Mesenchymal stem cell (in vitro differentiated cells and primary cell): ENCODE results near the gene TRAF3IP1.

ENCODE experiments used
- DNase-seq: peaks from one replicate; pipeline ENCODE4 v3.0.0-alpha.2; 2013
- H2AFZ ChIP-seq: one replicate; pipeline ENCODE4 v1.6.1; 2013; ENCODE audit warnings: low read depth, mild to moderate bottlenecking, control low read depth, inconsistent platforms, low read length, moderate library complexity
- H2AK5ac ChIP-seq: 2 replicates; pipeline ENCODE4 v1.6.1; 2013; ENCODE audit warnings: low read length, moderate library complexity, mild to moderate bottlenecking, inconsistent platforms; ENCODE audit not compliant: severe bottlenecking
- H2BK120ac ChIP-seq: one replicate; pipeline ENCODE4 v1.6.1; 2013; ENCODE audit warnings: low read depth, mild to moderate bottlenecking, inconsistent platforms, low read length, moderate library complexity
- H2BK12ac ChIP-seq, 2 experiments: one replicate each; pipeline ENCODE4 v1.6.1; 2013; ENCODE audit warnings: inconsistent platforms in 2 of 2, low read length in 2 of 2, mild to moderate bottlenecking in 2 of 2, moderate library complexity in 2 of 2, control low read depth in 1 of 2
- H2BK15ac ChIP-seq: one replicate; pipeline ENCODE4 v1.6.1; 2013; ENCODE audit warnings: mild to moderate bottlenecking, low read depth, inconsistent platforms; ENCODE audit not compliant: poor library complexity, severe bottlenecking
- H2BK5ac ChIP-seq: 2 replicates; pipeline ENCODE4 v1.6.1; 2013; ENCODE audit warnings: low read depth, mild to moderate bottlenecking, low read length, control low read depth, inconsistent platforms; ENCODE audit not compliant: poor library complexity, severe bottlenecking
- H3K14ac ChIP-seq, 2 experiments: one replicate each; pipeline ENCODE4 v1.6.1; 2013; ENCODE audit warnings: inconsistent platforms in 2 of 2, low read length in 2 of 2, control low read depth in 1 of 2, mild to moderate bottlenecking in 1 of 2, moderate library complexity in 1 of 2
- H3K18ac ChIP-seq, 2 experiments: one replicate each; pipeline ENCODE4 v1.6.1; 2013; ENCODE audit warnings: inconsistent platforms in 2 of 2, low read length in 2 of 2, control low read depth in 1 of 2, low read depth in 1 of 2, mild to moderate bottlenecking in 1 of 2
- H3K23ac ChIP-seq, 2 experiments: one replicate each; pipeline ENCODE4 v1.6.1; 2013; ENCODE audit warnings: inconsistent platforms in 2 of 2, low read length in 2 of 2, mild to moderate bottlenecking in 2 of 2, moderate library complexity in 2 of 2, control low read depth in 1 of 2
- H3K27ac ChIP-seq: 2 replicates; pipeline ENCODE4 v1.5.1; 2013; ENCODE audit warnings: mild to moderate bottlenecking, moderate library complexity, low read length, control low read depth, inconsistent platforms; ENCODE audit not compliant: poor library complexity, severe bottlenecking
- H3K27me3 ChIP-seq, 2 experiments: 2 replicates each; pipeline versions ENCODE4 v1.6.1 to v1.7.0; 2013; ENCODE audit warnings: low read length in 2 of 2, mild to moderate bottlenecking in 2 of 2, moderate library complexity in 2 of 2, control low read depth in 1 of 2, inconsistent platforms in 1 of 2; ENCODE audit not compliant: control insufficient read depth in 1 of 2, insufficient read depth in 1 of 2
- H3K36me3 ChIP-seq, 2 experiments: 2 replicates each; pipeline versions ENCODE4 v1.6.1 to v1.7.0; 2013; ENCODE audit warnings: low read length in 2 of 2, control low read depth in 1 of 2, inconsistent platforms in 1 of 2, low read depth in 1 of 2, mild to moderate bottlenecking in 1 of 2; ENCODE audit not compliant: insufficient read depth in 2 of 2, control insufficient read depth in 1 of 2
- H3K4ac ChIP-seq, 2 experiments: one replicate each; pipeline ENCODE4 v1.6.1; 2013; ENCODE audit warnings: inconsistent platforms in 2 of 2, low read length in 2 of 2, mild to moderate bottlenecking in 2 of 2, moderate library complexity in 2 of 2, control low read depth in 1 of 2, low read depth in 1 of 2
- H3K4me1 ChIP-seq: 2 replicates; pipeline ENCODE4 v1.6.1; 2013; ENCODE audit warnings: low read depth, low read length, control low read depth; ENCODE audit not compliant: control insufficient read depth, insufficient read depth
- H3K4me2 ChIP-seq: 2 replicates; pipeline ENCODE4 v1.6.1; 2013; ENCODE audit warnings: low read length, mild to moderate bottlenecking, inconsistent platforms; ENCODE audit not compliant: poor library complexity, severe bottlenecking
- H3K4me3 ChIP-seq, 2 experiments: 2 replicates each; pipeline versions ENCODE4 v1.5.1 to v1.7.0; 2013; ENCODE audit warnings: low read length in 2 of 2, mild to moderate bottlenecking in 2 of 2, control low read depth in 1 of 2, low read depth in 1 of 2; ENCODE audit not compliant: insufficient read depth in 1 of 2
- H3K79me1 ChIP-seq: replicated peaks from 2 replicates; pipeline ENCODE4 v1.6.1; 2013; ENCODE audit warnings: mild to moderate bottlenecking, control low read depth, low read length, inconsistent platforms; ENCODE audit not compliant: poor library complexity, severe bottlenecking
- H3K9ac ChIP-seq: 2 replicates; pipeline ENCODE4 v1.7.0; 2013; ENCODE audit warnings: mild to moderate bottlenecking, low read length, moderate library complexity
- H3K9me3 ChIP-seq: 2 replicates; pipeline ENCODE4 v1.7.0; 2013; ENCODE audit warnings: mild to moderate bottlenecking, low read length; ENCODE audit not compliant: control insufficient read depth
- H4K8ac ChIP-seq: one replicate; pipeline ENCODE4 v1.6.1; 2013; ENCODE audit warnings: inconsistent platforms, mild to moderate bottlenecking, low read length, moderate library complexity
- H4K91ac ChIP-seq: one replicate; pipeline ENCODE4 v1.6.1; 2013; ENCODE audit warnings: mild to moderate bottlenecking, low read length, inconsistent platforms
- WGBS: methylation state at CpG from one replicate; pipeline ENCODE4 v1.1.7; 2013; ENCODE audit warnings: mixed read lengths; 5-methylcytosine and 5-hydroxymethylcytosine counted together

The TRAF3IP1 gene

DNA sequence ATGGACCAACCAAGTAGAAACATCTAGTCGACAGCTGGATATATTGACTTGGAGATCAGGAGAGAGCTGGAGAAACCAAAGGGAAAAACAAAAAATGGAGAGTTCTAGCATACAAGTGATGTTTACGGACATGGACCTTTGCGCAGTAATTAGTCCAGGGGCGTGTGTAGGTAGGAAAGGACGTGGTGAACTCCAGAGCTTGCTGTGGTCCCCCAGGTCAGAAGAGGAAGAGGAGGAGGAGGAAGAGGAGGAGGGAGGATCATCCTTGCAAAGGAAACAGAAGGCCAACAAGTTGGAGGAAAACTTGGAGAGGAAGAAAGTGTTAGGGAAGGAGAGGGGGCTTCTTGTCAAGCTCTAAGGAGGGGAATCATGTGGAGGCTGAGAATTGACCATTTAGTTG lies 17.5 kb downstream of the TRAF3IP1 start:
- H3K79me1 ChIP-seq: peaks cover 27% of the 10 kb centered on the region
- H3K23ac ChIP-seq: no peak overlapping the region
- no peak overlapping the region for H2AFZ ChIP-seq
- no peak overlapping the region for H3K4me3 ChIP-seq
- no peak overlapping the region for H3K4ac ChIP-seq
- H3K4me2 ChIP-seq: no peak overlapping the region
- no peak overlapping the region for H2BK15ac ChIP-seq
- no peak overlapping the region for H4K8ac ChIP-seq
- no peak overlapping the region for H2BK12ac ChIP-seq
- no peak overlapping the region for H2BK120ac ChIP-seq
- H4K91ac ChIP-seq: no peak overlapping the region
- 93% methylated on average over 5 of the region's 5 CpGs for WGBS
- no peak for DNase-seq
- no peak overlapping the region for H2AK5ac ChIP-seq
- no peaks in the 10 kb centered on the region for H3K9me3 ChIP-seq
- no peak overlapping the region for H3K27ac ChIP-seq
- H3K36me3 ChIP-seq: peaks cover 24 to 45% of the 10 kb centered on the region in 2 experiments
- H3K18ac ChIP-seq: no peak overlapping the region
- H2BK5ac ChIP-seq: no peak overlapping the region
- no peak overlapping the region for H3K9ac ChIP-seq
- H3K4me1 ChIP-seq: peaks cover 6% of the 10 kb centered on the region
- no peak overlapping the region for H3K14ac ChIP-seq
- no peaks in the 10 kb centered on the region for H3K27me3 ChIP-seq

DNA sequence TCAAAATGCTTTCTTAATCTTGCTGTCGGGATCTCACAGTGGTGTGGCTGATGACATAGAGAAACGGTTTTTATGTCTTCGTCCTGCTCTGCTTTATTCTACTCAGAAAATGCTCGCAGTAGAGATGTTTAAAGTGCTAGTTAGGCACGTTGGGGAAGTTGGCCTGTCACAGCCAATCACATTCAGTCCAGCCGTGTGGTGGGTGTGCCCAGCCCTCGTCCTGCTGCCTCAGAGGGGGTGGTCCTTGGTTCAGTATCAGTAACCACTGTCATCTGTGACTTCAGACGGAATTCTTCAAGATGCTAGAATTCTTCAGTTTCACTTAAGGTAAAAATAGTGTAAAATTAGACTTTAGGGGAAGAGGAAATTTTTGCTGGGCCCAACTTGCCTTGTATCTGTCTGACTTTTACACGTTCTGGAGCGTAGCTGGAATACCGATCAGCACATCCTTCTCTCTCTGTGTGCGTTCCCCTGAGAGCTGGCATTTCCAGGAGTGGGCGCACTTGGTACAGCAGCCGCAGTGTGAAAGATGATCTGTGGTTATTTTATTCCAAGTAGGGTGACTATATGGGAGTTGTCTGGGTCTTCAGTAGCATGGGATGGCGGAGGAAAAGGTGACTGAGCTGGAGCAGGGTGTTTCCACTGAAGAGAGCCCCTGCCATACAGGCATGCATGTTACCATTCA lies 18.5 kb downstream of the TRAF3IP1 start:
- Histone ChIP-seq H2BK15ac (no peak overlapping the region), H3K9me3 (no peaks in the 10 kb centered on the region), H4K91ac (no peak overlapping the region), H3K14ac (no peak overlapping the region), H2BK120ac (no peak overlapping the region), H3K23ac (no peak overlapping the region), H3K4me1 (peaks cover 6% of the 10 kb centered on the region), H2BK12ac (no peak overlapping the region), H2AFZ (no peak overlapping the region), H3K27ac (no peak overlapping the region), H3K36me3 (peaks cover 24 to 44% of the 10 kb centered on the region in 2 experiments), H3K18ac (no peak overlapping the region), H2BK5ac (no peak overlapping the region), H3K27me3 (no peaks in the 10 kb centered on the region), H3K9ac (no peak overlapping the region), H3K79me1 (peaks cover 34% of the 10 kb centered on the region), H3K4me2 (no peak overlapping the region), H3K4me3 (no peak overlapping the region), H3K4ac (no peak overlapping the region), H2AK5ac (no peak overlapping the region), H4K8ac (no peak overlapping the region)
- 87% methylated on average over 15 of the region's 15 CpGs for WGBS
- no peak for DNase-seq

- Histone ChIP-seq H2BK120ac (no peak overlapping the region), H3K79me1 (peaks cover 37% of the 10 kb centered on the region), H3K23ac (no peak overlapping the region), H2BK5ac (no peak overlapping the region), H2BK15ac (no peak overlapping the region), H2AK5ac (no peak overlapping the region), H3K36me3 (peaks cover 24 to 40% of the 10 kb centered on the region in 2 experiments), H3K27me3 (no peaks in the 10 kb centered on the region), H3K27ac (no peak overlapping the region), H3K4ac (no peak overlapping the region), H3K9me3 (no peaks in the 10 kb centered on the region), H4K8ac (no peak overlapping the region), H3K4me2 (no peak overlapping the region), H3K4me1 (peaks cover 7% of the 10 kb centered on the region), H2AFZ (no peak overlapping the region), H3K14ac (no peak overlapping the region), H3K9ac (no peak overlapping the region), H3K4me3 (no peak overlapping the region), H3K18ac (no peak overlapping the region), H4K91ac (no peak overlapping the region), H2BK12ac (no peak overlapping the region)
- no peak for DNase-seq
- 98% methylated on average over 11 of the region's 11 CpGs for WGBS
Observed at GRCh38 chr2:238339395-238339780, 19.1 kb downstream of the TRAF3IP1 start.

- Histone ChIP-seq H2AK5ac (no peak overlapping the region), H2BK12ac (no peak overlapping the region), H4K8ac (no peak overlapping the region), H3K4ac (no peak overlapping the region), H3K4me1 (peaks cover 7% of the 10 kb centered on the region), H3K9me3 (no peaks in the 10 kb centered on the region), H3K79me1 (peaks cover 37% of the 10 kb centered on the region), H3K14ac (no peak overlapping the region), H2AFZ (no peak overlapping the region), H3K4me2 (no peak overlapping the region), H2BK15ac (no peak overlapping the region), H2BK5ac (no peak overlapping the region), H3K18ac (no peak overlapping the region), H4K91ac (no peak overlapping the region), H3K36me3 (peaks cover 24 to 36% of the 10 kb centered on the region in 2 experiments), H3K23ac (no peak overlapping the region), H3K27me3 (no peaks in the 10 kb centered on the region), H2BK120ac (no peak overlapping the region), H3K27ac (no peak overlapping the region), H3K9ac (no peak overlapping the region), H3K4me3 (no peak overlapping the region)
- no peak for DNase-seq
- WGBS: 94% methylated on average over 10 of the region's 11 CpGs
Observed at GRCh38 chr2:238339814-238340213, 19.5 kb downstream of the TRAF3IP1 start.
